Large intestine (tissue), 3 donors: ENCODE results near the gene LRRC3C. TPM values are rescaled to one million over a fixed set of nuclear protein-coding genes. Genes with fewer than 3 reads are reported as not detected.

ENCODE experiments used
- DNase-seq, 2 donors: peaks; one replicate each; pipeline versions ENCODE4 v3.0.0 to v3.0.0-alpha.2; 2013
- H3K27ac ChIP-seq: one replicate; pipeline ENCODE4 v1.5.1; 2013; ENCODE audit warnings: low read length
- H3K27me3 ChIP-seq: 2 replicates; pipeline ENCODE4 v1.6.1; 2013; ENCODE audit warnings: low read length; ENCODE audit not compliant: control insufficient read depth, insufficient read depth
- H3K36me3 ChIP-seq: 2 replicates; pipeline ENCODE4 v1.6.1; 2013; ENCODE audit warnings: low read length; ENCODE audit not compliant: control insufficient read depth, insufficient read depth
- H3K4me1 ChIP-seq: one replicate; pipeline ENCODE4 v1.6.1; 2013; ENCODE audit warnings: low read length; ENCODE audit not compliant: control insufficient read depth, insufficient read depth
- H3K4me3 ChIP-seq: one replicate; pipeline ENCODE4 v1.5.1; 2013; ENCODE audit warnings: low read length
- H3K9me3 ChIP-seq: one replicate; pipeline ENCODE4 v1.6.1; 2013; ENCODE audit warnings: mild to moderate bottlenecking, low read depth, low read length, moderate library complexity; ENCODE audit not compliant: control insufficient read depth
- WGBS: methylation state at CpG from one replicate; pipeline ENCODE4 v1.1.5; 2013; ENCODE audit warnings: low lambda C conversion rate; ENCODE audit not compliant: insufficient coverage; 5-methylcytosine and 5-hydroxymethylcytosine counted together
- polyA plus RNA-seq: library from polyadenylated mRNA; unstranded; fragments of 120-200 nt; gene quantifications from one replicate; pipeline ENCODE4 v1.2.1, GENCODE V29; 2013

Gene LRRC3C
- polyA plus RNA-seq, 1 donor = not detected

DNA sequence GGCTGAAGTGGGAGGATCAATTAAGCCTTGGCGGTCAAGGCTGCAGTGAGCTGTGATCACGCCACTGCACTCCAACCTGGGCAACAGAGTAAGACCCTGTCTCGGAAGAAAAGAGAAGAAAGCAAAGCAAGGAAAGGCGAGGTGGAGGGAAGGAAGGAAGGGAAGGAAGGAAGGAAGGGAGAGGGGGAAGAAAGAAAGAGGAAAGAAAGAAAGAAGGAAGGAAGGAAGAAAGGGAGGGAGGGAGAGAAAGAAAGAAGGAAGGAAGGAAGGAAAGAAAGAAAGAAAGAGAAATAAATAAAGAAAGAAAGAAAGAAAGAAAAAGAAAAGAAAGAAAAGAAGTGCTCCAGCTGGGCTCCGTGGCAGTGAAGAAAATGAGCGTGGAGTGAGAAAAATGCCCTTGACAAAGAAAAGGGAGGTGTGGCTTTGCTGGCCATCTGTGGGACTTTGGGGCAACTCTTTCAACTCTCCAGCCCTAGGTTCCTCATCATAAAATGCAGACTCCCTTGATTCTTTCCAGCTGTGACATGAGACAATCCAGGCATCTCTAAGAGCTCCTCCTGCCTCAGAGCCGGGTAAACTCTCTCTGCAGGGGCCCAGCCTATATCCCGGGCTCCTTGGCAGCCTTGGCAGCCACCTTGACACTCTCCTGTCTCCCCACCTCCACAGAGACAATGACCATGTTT lies 37.6 kb downstream of the LRRC3C start:
- no peak for DNase-seq
- Histone ChIP-seq H3K9me3 (no peaks in the 10 kb centered on the region), H3K36me3 (no peaks in the 10 kb centered on the region), H3K27ac (no peak overlapping the region), H3K4me3 (no peak overlapping the region), H3K4me1 (peaks cover 5% of the 10 kb centered on the region), H3K27me3 (no peaks in the 10 kb centered on the region)
- WGBS = 75% methylated on average over 4 of the region's 8 CpGs

DNA sequence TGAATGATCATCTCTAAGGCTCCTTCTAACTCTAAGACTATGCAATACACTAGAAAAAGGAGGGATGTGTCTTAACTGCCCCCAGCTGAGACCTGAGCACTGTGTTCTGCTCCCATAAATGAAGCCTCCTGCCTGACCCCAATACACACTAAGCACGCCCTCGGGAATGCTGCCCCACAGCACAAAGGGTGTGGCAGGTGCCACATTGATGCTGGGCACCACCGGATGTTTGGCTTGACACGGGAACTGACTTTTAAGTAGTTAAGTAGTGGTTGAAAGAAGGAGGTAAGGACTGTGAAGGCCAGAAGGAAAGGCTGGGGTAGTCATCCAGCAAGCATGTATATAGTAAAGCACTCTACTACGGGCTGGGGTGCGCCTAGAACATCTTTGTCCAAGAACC lies 39.2 kb downstream of the LRRC3C start:
- DNase-seq = no peak
- no CpG with 5 or more reads among the region's 6 CpGs for WGBS
- H3K4me3 ChIP-seq = no peak overlapping the region
- H3K9me3 ChIP-seq = no peaks in the 10 kb centered on the region
- no peaks in the 10 kb centered on the region for H3K36me3 ChIP-seq
- H3K27me3 ChIP-seq = peaks cover 7% of the 10 kb centered on the region
- H3K4me1 ChIP-seq = peaks cover 9% of the 10 kb centered on the region
- H3K27ac ChIP-seq = no peak overlapping the region

- peaks cover 9% of the 10 kb centered on the region for H3K4me1 ChIP-seq
- 20% methylated on average over 1 of the region's 2 CpGs for WGBS
Observed at GRCh38 chr17:39968761-39969160, 41.2 kb downstream of the LRRC3C start.

GRCh38 chr17:39969375-39969774 lies 41.8 kb downstream of the LRRC3C start:
- DNase-seq = no peak
- H3K4me3 ChIP-seq = no peak overlapping the region
- no peaks in the 10 kb centered on the region for H3K9me3 ChIP-seq
- peaks cover 9% of the 10 kb centered on the region for H3K4me1 ChIP-seq
- no peak overlapping the region for H3K27ac ChIP-seq
- 100% methylated on average over 2 of the region's 6 CpGs for WGBS
- H3K36me3 ChIP-seq = no peaks in the 10 kb centered on the region
- H3K27me3 ChIP-seq = peaks cover 11% of the 10 kb centered on the region

More at GRCh38 chr17:39968761-39969160, 41.2 kb downstream of the LRRC3C start:
- peak in 1 of 2 donors; percentile 58 for DNase-seq
- H3K4me3 ChIP-seq = no peak overlapping the region
- H3K27me3 ChIP-seq = peaks cover 11% of the 10 kb centered on the region
- H3K36me3 ChIP-seq = no peaks in the 10 kb centered on the region
- H3K9me3 ChIP-seq = no peaks in the 10 kb centered on the region
- no peak overlapping the region for H3K27ac ChIP-seq

DNA sequence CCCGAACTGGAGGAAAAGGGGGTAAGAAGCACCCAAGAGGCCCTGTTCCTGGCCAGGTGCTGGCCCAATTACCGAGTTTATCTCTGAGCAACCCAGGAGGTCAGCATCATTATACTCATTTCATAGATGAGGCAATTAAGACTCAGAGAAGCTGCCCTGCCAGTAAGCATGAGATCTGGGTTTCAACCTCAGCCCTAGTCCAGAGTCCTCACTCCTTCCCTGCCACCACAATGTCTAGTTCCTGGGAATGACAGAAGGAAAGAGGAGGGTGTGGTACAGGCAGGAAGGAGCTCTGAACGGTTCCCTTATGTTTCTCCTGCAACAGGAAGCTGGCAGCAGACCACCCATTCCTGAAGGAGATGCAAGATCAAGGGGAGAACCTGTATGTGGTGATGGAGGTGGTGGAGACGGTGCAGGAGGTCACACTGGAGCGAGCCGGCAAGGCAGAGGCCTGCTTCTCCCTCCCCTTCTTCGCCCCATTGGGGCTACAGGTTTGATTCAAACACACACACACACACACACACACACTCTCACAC lies 42.7 kb downstream of the LRRC3C start:
- peak; percentile 78 to 91 for DNase-seq
- Histone ChIP-seq H3K36me3 (no peaks in the 10 kb centered on the region), H3K4me3 (no peak overlapping the region), H3K27me3 (peaks cover 11% of the 10 kb centered on the region), H3K4me1 (peaks cover 9% of the 10 kb centered on the region), H3K27ac (peak overlapping the region; percentile 9), H3K9me3 (no peaks in the 10 kb centered on the region)
- no CpG with 5 or more reads among the region's 7 CpGs for WGBS

DNA sequence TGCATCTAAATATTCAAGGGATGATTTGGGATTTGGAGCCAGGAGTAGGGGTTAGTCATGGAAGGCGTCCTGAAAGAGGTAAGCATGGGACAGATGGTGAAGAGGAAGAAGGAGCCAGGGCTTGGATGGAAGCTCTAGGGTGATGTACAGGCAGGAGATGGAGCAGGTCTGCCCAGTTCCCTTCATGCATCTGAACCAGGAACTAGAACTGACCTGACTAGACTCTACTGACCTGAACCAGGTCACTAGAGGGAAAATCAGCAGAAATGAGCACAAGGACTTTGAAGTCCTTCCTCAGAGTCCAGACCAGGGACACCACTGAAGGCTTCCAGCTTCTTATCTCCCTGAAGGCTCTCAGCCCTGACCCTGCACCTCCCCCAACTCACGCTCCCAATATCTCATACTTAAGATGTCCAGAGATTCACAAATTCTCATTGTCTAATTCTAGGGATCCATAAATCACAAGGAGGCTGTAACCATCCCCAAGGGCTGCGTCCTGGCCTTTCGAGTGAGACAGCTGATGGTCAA lies 43.6 kb downstream of the LRRC3C start:
- Histone ChIP-seq H3K27me3 (peaks cover 11% of the 10 kb centered on the region), H3K4me1 (peaks cover 9% of the 10 kb centered on the region), H3K4me3 (no peak overlapping the region), H3K27ac (no peak overlapping the region), H3K36me3 (no peaks in the 10 kb centered on the region), H3K9me3 (no peaks in the 10 kb centered on the region)
- peak in 1 of 2 donors; percentile 20 for DNase-seq
- WGBS = 100% methylated on average over 1 of the region's 4 CpGs

GRCh38 chr17:39972271-39972670 lies 44.7 kb downstream of the LRRC3C start:
- H3K36me3 ChIP-seq = no peaks in the 10 kb centered on the region
- H3K9me3 ChIP-seq = no peaks in the 10 kb centered on the region
- H3K27me3 ChIP-seq = peaks cover 15% of the 10 kb centered on the region
- H3K4me1 ChIP-seq = peaks cover 9% of the 10 kb centered on the region
- no peak overlapping the region for H3K4me3 ChIP-seq
- WGBS = 60% methylated on average over 1 of the region's 3 CpGs
- no peak for DNase-seq
- no peak overlapping the region for H3K27ac ChIP-seq

GRCh38 chr17:39973496-39973895 lies 46.0 kb downstream of the LRRC3C start:
- Histone ChIP-seq H3K27me3 (peaks cover 15% of the 10 kb centered on the region), H3K36me3 (no peaks in the 10 kb centered on the region), H3K4me1 (peaks cover 8% of the 10 kb centered on the region), H3K4me3 (no peak overlapping the region), H3K27ac (no peak overlapping the region), H3K9me3 (no peaks in the 10 kb centered on the region)
- DNase-seq = no peak
- WGBS = no CpG with 5 or more reads among the region's 2 CpGs

- no peak for DNase-seq
- peaks cover 15% of the 10 kb centered on the region for H3K27me3 ChIP-seq
- no peak overlapping the region for H3K4me3 ChIP-seq
- no CpG with 5 or more reads among the region's 5 CpGs for whole genome bisulfite sequencing
- no peak overlapping the region for H3K27ac ChIP-seq
- no peaks in the 10 kb centered on the region for H3K36me3 ChIP-seq
- no peaks in the 10 kb centered on the region for H3K9me3 ChIP-seq
- H3K4me1 ChIP-seq = peaks cover 3% of the 10 kb centered on the region
Observed at GRCh38 chr17:39974433-39974832, 46.9 kb downstream of the LRRC3C start.

GRCh38 chr17:39975801-39976200 lies 48.3 kb downstream of the LRRC3C start:
- Histone ChIP-seq H3K4me1 (no peaks in the 10 kb centered on the region), H3K27me3 (peaks cover 15% of the 10 kb centered on the region), H3K27ac (no peak overlapping the region), H3K36me3 (no peaks in the 10 kb centered on the region), H3K9me3 (no peaks in the 10 kb centered on the region), H3K4me3 (no peak overlapping the region)
- no peak for DNase-seq
- WGBS = no CpG with 5 or more reads among the region's 4 CpGs
